Progenitor cell of endocrine pancreas (in vitro differentiated cells): ENCODE data around the gene SPTLC2. TPM values are rescaled to one million over a fixed set of nuclear protein-coding genes. Genes with fewer than 3 reads are reported as not detected.
A peak's percentile ranks its signal among the peaks of the same experiment; 100 is the strongest.

ENCODE experiments used
- DNase-seq: peaks from one replicate; pipeline ENCODE4 v3.0.0; 2021; ENCODE audit warnings: low spot score; ENCODE audit not compliant: unreplicated experiment
- H3K27ac Mint-ChIP-seq: 2 replicates; pipeline ENCODE4 v1.8.0; 2021; ENCODE audit warnings: mild to moderate bottlenecking, moderate library complexity, mixed read lengths
- H3K27me3 Mint-ChIP-seq: 2 replicates; pipeline ENCODE4 v1.8.0; 2021; ENCODE audit warnings: mixed read lengths
- H3K36me3 Mint-ChIP-seq: 2 replicates; pipeline ENCODE4 v1.8.0; 2022; ENCODE audit warnings: mixed read lengths; ENCODE audit not compliant: insufficient read depth
- H3K4me1 Mint-ChIP-seq: 2 replicates; pipeline ENCODE4 v1.8.0; 2021; ENCODE audit warnings: low read depth, mixed read lengths
- H3K4me3 Mint-ChIP-seq: 2 replicates; pipeline ENCODE4 v1.8.0; 2021; ENCODE audit warnings: low read depth, mild to moderate bottlenecking, moderate library complexity, mixed read lengths
- H3K9me3 Mint-ChIP-seq: 2 replicates; pipeline ENCODE4 v1.8.0; 2021; ENCODE audit warnings: low read depth, mixed read lengths
- CTCF ChIP-seq: fragments of 200-600 bp; sonication (generic); IDR thresholded peaks from one replicate; pipeline ENCODE4 v1.5.0; 2021; ENCODE audit warnings: antibody characterized with exemption, mild to moderate bottlenecking; ENCODE audit not compliant: unreplicated experiment
- total RNA-seq: library from RNA; stranded (reverse); gene quantifications from 2 replicates; pipeline ENCODE4 v1.2.1, GENCODE V29; 2021

The SPTLC2 gene
- total RNA-seq, 1 donor from 2014 or later, result 53.6 TPM

GRCh38 chr14:77570706-77571268, 45.6 kb downstream of the SPTLC2 start:
- Mint-ChIP-seq H3K9me3 (no peaks in the 10 kb centered on the region), H3K27me3 (no peaks in the 10 kb centered on the region), H3K27ac (peak overlapping the region; percentile 38), H3K4me1 (peaks cover 4% of the 10 kb centered on the region), H3K4me3 (no peak overlapping the region), H3K36me3 (peaks cover 36% of the 10 kb centered on the region)
- no peak for DNase-seq
- TF ChIP-seq CTCF, result no peak

- DNase-seq, result no peak
- Mint-ChIP-seq H3K4me1 (peaks cover 1% of the 10 kb centered on the region), H3K27ac (no peak overlapping the region), H3K36me3 (peaks cover 25% of the 10 kb centered on the region), H3K27me3 (no peaks in the 10 kb centered on the region), H3K4me3 (no peak overlapping the region), H3K9me3 (no peaks in the 10 kb centered on the region)
- TF ChIP-seq CTCF, result no peak
Measured at GRCh38 chr14:77565994-77566305, 50.5 kb downstream of the SPTLC2 start.

- Mint-ChIP-seq H3K9me3 (no peaks in the 10 kb centered on the region), H3K4me1 (no peaks in the 10 kb centered on the region), H3K27ac (no peak overlapping the region), H3K4me3 (no peak overlapping the region), H3K36me3 (peaks cover 23% of the 10 kb centered on the region), H3K27me3 (no peaks in the 10 kb centered on the region)
- no peak for TF ChIP-seq CTCF
- DNase-seq, result no peak
Measured at GRCh38 chr14:77565289-77565993, 51.0 kb downstream of the SPTLC2 start.

GRCh38 chr14:77562681-77563080, 53.8 kb downstream of the SPTLC2 start:
- Mint-ChIP-seq H3K4me3 (no peak overlapping the region), H3K27me3 (no peaks in the 10 kb centered on the region), H3K36me3 (peaks cover 15% of the 10 kb centered on the region), H3K4me1 (no peaks in the 10 kb centered on the region), H3K27ac (no peak overlapping the region), H3K9me3 (no peaks in the 10 kb centered on the region)
- TF ChIP-seq CTCF, result no peak
- DNase-seq, result no peak

GRCh38 chr14:77561881-77562280, 54.6 kb downstream of the SPTLC2 start:
- Mint-ChIP-seq H3K4me1 (no peaks in the 10 kb centered on the region), H3K27ac (no peak overlapping the region), H3K4me3 (no peak overlapping the region), H3K36me3 (peaks cover 10% of the 10 kb centered on the region), H3K27me3 (no peaks in the 10 kb centered on the region), H3K9me3 (no peaks in the 10 kb centered on the region)
- TF ChIP-seq CTCF, result no peak
- DNase-seq, result no peak
